Gastrocnemius medialis (tissue), 4 donors: ENCODE results near the gene TAP1. TPM values are rescaled to one million over a fixed set of nuclear protein-coding genes. Genes with fewer than 3 reads are reported as not detected.
A peak's percentile ranks its signal among the peaks of the same experiment; 100 is the strongest.

Experiments used
- ATAC-seq, 2 donors: fragments of 150-250 bp; one replicate each; pipeline ENCODE4 v1.9.1; 2016
- DNase-seq, 2 donors: peaks; one replicate each; pipeline ENCODE4 v3.0.0-alpha.2; 2019
- H3K27ac ChIP-seq, 4 donors: fragments of 200-600 bp; sonication (generic); 1 replicate in 1 of 4; 2 replicates in 3 of 4; pipeline ENCODE4 v1.5.1; 2016 to 2018; ENCODE audit warnings: mild to moderate bottlenecking in 2 of 4, moderate library complexity in 1 of 4
- H3K27me3 ChIP-seq, 3 donors: fragments of 200-600 bp; sonication (generic) in 2 of 3; 1 replicate in 1 of 3; 2 replicates in 2 of 3; pipeline versions ENCODE4 v1.5.1 to v1.6.0; 2016 to 2019; ENCODE audit warnings: mild to moderate bottlenecking in 1 of 3, moderate library complexity in 1 of 3
- H3K36me3 ChIP-seq, 2 donors: fragments of 200-600 bp; sonication (generic) in 1 of 2; one replicate each; pipeline ENCODE4 v1.5.1; 2017 to 2018
- H3K4me1 ChIP-seq, 2 donors: fragments of 200-600 bp; sonication (generic) in 1 of 2; one replicate each; pipeline ENCODE4 v1.5.1; 2016 to 2017; ENCODE audit warnings: mild to moderate bottlenecking in 2 of 2
- H3K4me3 ChIP-seq, 4 donors: fragments of 200-600 bp; sonication (generic) in 3 of 4; 1 replicate in 1 of 4; 2 replicates in 3 of 4; pipeline ENCODE4 v1.5.1; 2016 to 2019; ENCODE audit warnings: mild to moderate bottlenecking in 2 of 4
- H3K9me3 ChIP-seq, 3 donors: fragments of 200-600 bp; sonication (generic) in 2 of 3; 1 replicate in 1 of 3; 2 replicates in 2 of 3; pipeline ENCODE4 v1.5.1; 2016 to 2019
- POLR2A ChIP-seq, 2 donors: fragments of 450-650 bp; IDR thresholded peaks; one replicate each; pipeline ENCODE4 v1.6.1; 2017; ENCODE audit warnings: antibody characterized with exemption in 2 of 2, mild to moderate bottlenecking in 2 of 2, moderate library complexity in 2 of 2
- in situ Hi-C, 4 donors: fragments of 200-750 bp; cut with MboI; loops; one replicate each; pipeline versions ENCODE4 v1.15.0 to v1.8.0; 2017; ENCODE audit warnings: low sequenced_read_pairs in 4 of 4
- intact Hi-C: fragments of 100-400 bp; cut with DNase I; formaldehyde crosslinking; loops from one replicate; pipeline ENCODE4 v1.15.1; 2023; ENCODE audit warnings: low total_unique reads
- total RNA-seq, 4 donors: library from RNA; depleted of rRNA; stranded (reverse); fragments of >200 nt; gene quantifications; one replicate each; pipeline versions ENCODE4 v1.1.0 to v1.2.3, GENCODE V29; 2016
- TF ChIP-seq, protein P1 (sequence below), 5 experiments: fragments of 450-650 bp in 3 of 5; fragments of 200-600 bp in 2 of 5; sonication (generic) in 2 of 5; IDR thresholded peaks in 4 of 5; conservative IDR thresholded peaks in 1 of 5; 1 replicate in 4 of 5; 2 replicates in 1 of 5; pipeline ENCODE4 v1.5.1; 2016 to 2019; ENCODE audit warnings: antibody characterized with exemption in 5 of 5, mild to moderate bottlenecking in 3 of 5, moderate library complexity in 3 of 5

Gene TAP1
- total RNA-seq, 4 donors from 2014 or later, result 13.2 to 26.7 (median 19.0) TPM

DNA sequence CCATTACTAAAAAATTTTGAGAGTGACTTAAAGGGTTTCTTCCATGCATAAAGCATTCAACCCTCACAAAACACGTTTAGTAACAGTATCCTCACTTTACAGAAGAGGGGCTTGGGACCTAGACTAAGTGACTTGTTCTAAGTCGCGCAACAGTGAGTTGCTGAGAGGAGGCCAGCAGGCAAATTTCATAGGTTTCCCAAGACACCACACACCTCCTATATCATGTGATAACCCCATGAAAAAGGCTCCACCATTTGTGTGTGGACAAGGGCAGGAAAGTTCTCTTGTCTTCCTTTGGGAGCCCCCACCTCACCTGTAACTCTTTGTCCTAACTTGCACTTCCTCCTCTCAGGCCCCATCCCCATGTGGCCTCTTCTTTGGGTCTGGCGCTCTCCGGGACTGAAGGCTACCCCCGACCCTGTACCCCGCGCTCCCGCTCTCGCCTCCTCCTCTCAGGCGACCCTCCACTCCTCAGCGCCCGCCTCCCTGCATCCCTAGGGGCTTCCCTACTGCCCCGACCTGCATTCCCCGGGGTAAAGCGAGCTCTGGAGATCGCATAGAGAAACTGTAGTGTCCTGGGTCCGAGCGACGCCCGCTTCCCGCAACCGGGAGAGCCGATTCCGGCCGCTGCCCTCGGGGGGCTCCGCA is 10.0 kb downstream of the TAP1 start:
- intact Hi-C loops, result no loop called here
- TF ChIP-seq POLR2A (IDR thresholded peaks at IDR 0.05), result no peak
- TF ChIP-seq, protein P1, sequence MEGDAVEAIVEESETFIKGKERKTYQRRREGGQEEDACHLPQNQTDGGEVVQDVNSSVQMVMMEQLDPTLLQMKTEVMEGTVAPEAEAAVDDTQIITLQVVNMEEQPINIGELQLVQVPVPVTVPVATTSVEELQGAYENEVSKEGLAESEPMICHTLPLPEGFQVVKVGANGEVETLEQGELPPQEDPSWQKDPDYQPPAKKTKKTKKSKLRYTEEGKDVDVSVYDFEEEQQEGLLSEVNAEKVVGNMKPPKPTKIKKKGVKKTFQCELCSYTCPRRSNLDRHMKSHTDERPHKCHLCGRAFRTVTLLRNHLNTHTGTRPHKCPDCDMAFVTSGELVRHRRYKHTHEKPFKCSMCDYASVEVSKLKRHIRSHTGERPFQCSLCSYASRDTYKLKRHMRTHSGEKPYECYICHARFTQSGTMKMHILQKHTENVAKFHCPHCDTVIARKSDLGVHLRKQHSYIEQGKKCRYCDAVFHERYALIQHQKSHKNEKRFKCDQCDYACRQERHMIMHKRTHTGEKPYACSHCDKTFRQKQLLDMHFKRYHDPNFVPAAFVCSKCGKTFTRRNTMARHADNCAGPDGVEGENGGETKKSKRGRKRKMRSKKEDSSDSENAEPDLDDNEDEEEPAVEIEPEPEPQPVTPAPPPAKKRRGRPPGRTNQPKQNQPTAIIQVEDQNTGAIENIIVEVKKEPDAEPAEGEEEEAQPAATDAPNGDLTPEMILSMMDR (IDR thresholded peaks at IDR 0.05 in 4 of 5, conservative IDR thresholded peaks at IDR 0.05 in 1 of 5), result no peak
- Histone ChIP-seq H3K36me3 (peaks cover 0 to 41% of the 10 kb centered on the region in 2 donors), H3K4me3 (peak overlapping the region; percentile 66 to 91 (median 72)), H3K4me1 (peaks cover 4 to 10% of the 10 kb centered on the region in 2 donors), H3K27ac (peak overlapping the region; percentile 82 to 92 (median 91)), H3K9me3 (no peaks in the 10 kb centered on the region), H3K27me3 (no peaks in the 10 kb centered on the region)
- no peak for DNase-seq
- no peak for ATAC-seq
- in situ Hi-C loops, result no loop called here

DNA sequence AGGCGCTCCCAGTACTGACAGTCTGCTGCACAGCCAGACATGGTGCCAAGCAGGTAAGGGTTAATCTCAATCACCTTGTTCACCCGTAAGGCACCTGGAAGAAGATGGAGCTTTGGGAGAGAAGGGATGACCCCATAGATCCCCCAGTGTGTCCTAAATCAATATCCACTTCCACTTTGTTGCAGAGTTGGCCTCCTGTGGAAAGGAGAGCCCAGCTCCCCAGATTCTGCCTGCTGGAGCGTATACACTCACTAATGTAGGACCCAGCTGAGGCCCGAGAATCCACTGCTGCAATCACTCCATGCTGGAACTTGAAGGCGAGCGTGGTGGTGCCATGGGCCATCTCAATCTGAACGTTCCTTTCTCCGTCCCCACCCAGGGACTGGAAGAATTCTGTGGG is 10.8 kb downstream of the TAP1 start:
- intact Hi-C loops, result no loop called here
- TF ChIP-seq POLR2A (IDR thresholded peaks at IDR 0.05), result no peak
- TF ChIP-seq, protein P1 (IDR thresholded peaks at IDR 0.05 in 4 of 5, conservative IDR thresholded peaks at IDR 0.05 in 1 of 5), result no peak
- Histone ChIP-seq H3K4me3 (peak overlapping the region in 1 of 4 donors; percentile 74), H3K27me3 (no peaks in the 10 kb centered on the region), H3K4me1 (peaks cover 5 to 12% of the 10 kb centered on the region in 2 donors), H3K27ac (peak overlapping the region in 3 of 4 donors; percentile 91 to 92 (median 91)), H3K9me3 (no peaks in the 10 kb centered on the region), H3K36me3 (peaks cover 0 to 33% of the 10 kb centered on the region in 2 donors)
- no peak for ATAC-seq
- no peak for DNase-seq
- in situ Hi-C loops, result no loop called here

DNA sequence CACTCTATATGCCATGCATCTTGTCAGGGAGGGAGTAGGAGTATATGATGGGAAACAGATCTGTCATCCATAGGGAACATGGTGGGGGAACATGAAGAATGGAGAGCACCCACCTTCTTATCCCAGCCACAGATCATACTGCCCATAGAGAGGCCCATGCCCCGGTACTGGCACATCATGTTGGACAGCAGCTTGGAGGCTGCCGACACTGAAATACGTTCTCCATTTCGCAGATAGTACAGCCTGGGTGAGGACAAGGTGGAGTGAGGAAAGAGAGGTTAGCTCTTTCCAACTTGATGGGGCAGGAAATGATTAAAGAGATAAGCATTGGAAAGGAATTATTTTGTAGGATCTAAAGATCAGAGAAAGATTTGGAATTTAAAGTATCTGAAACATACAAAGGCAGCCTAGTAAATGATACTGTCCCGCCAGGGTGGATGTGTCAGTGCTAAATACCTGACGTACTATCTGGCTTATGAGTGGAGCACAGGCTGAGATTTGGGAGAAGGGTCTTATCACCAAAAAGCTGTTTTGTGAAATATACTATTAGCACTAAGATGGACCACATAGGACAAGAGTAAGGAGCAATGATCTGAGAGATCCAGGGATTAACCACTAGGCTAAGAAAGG is 11.4 kb downstream of the TAP1 start:
- H3K36me3 ChIP-seq, result peaks cover 0 to 28% of the 10 kb centered on the region in 2 donors
- peaks cover 10 to 17% of the 10 kb centered on the region in 2 donors for H3K4me1 ChIP-seq
- H3K4me3 ChIP-seq, result no peak overlapping the region
- no peaks in the 10 kb centered on the region for H3K9me3 ChIP-seq
- intact Hi-C loops, result no loop called here
- DNase-seq (no peak), ATAC-seq (no peak)
- peak overlapping the region in 2 of 4 donors; percentile 91 for H3K27ac ChIP-seq
- TF ChIP-seq, protein P1 (IDR thresholded peaks at IDR 0.05 in 4 of 5, conservative IDR thresholded peaks at IDR 0.05 in 1 of 5), result no peak
- no peak for TF ChIP-seq POLR2A (IDR thresholded peaks at IDR 0.05)
- in situ Hi-C loops, result no loop called here
- no peaks in the 10 kb centered on the region for H3K27me3 ChIP-seq

GRCh38 chr6:32840604-32841246 is 12.8 kb downstream of the TAP1 start:
- DNase-seq (no peak), ATAC-seq (no peak)
- Histone ChIP-seq H3K4me1 (peaks cover 10 to 17% of the 10 kb centered on the region in 2 donors), H3K9me3 (no peaks in the 10 kb centered on the region), H3K27ac (peak overlapping the region in 1 of 4 donors; percentile 90), H3K27me3 (no peaks in the 10 kb centered on the region), H3K4me3 (no peak overlapping the region), H3K36me3 (peaks cover 0 to 14% of the 10 kb centered on the region in 2 donors)
- in situ Hi-C loops, result no loop called here
- no peak for TF ChIP-seq POLR2A (IDR thresholded peaks at IDR 0.05)
- TF ChIP-seq, protein P1 (IDR thresholded peaks at IDR 0.05 in 4 of 5, conservative IDR thresholded peaks at IDR 0.05 in 1 of 5), result no peak
- intact Hi-C loops, result no loop called here
